ENCODE measurements around the gene RAB3IL1.

DNA sequence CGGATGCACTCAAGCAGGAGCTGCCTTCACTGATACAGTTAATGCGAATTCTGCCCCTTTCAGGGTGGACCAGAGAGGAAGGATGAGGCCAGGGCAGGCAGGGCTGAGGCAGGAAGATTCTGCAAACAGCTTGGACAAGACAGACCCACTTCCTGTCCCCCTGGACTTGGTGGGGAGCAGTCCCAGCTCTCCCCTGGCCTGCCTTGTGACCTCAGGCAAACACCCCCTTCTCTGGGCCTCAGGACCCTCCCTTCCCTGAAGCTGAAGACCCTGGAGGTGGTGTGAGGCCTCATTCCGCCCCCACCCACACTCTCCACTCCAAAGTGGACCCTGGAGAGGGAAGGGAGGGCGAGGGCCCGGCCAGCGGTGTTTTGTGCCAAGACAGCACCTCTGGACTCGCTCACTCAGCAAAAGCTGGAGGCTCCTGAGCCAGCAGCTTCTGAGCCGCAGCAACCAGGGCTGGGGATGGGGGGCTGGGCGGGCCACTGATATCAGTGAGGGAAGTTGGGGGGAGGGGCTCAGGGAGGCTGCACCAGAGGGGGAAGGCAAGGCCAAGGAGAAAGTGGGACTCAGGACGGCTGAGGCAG is 8.5 kb downstream of the RAB3IL1 start:
- TF ChIP-seq, protein P1, sequence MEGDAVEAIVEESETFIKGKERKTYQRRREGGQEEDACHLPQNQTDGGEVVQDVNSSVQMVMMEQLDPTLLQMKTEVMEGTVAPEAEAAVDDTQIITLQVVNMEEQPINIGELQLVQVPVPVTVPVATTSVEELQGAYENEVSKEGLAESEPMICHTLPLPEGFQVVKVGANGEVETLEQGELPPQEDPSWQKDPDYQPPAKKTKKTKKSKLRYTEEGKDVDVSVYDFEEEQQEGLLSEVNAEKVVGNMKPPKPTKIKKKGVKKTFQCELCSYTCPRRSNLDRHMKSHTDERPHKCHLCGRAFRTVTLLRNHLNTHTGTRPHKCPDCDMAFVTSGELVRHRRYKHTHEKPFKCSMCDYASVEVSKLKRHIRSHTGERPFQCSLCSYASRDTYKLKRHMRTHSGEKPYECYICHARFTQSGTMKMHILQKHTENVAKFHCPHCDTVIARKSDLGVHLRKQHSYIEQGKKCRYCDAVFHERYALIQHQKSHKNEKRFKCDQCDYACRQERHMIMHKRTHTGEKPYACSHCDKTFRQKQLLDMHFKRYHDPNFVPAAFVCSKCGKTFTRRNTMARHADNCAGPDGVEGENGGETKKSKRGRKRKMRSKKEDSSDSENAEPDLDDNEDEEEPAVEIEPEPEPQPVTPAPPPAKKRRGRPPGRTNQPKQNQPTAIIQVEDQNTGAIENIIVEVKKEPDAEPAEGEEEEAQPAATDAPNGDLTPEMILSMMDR (IDR thresholded peaks at IDR 0.05; ENCODE audit: low read depth, low read length), result no peak
- TF ChIP-seq EZH2phosphoT487 (IDR thresholded peaks at IDR 0.05; ENCODE audit: low read depth), result no peak

All from OCI-LY3 (cell line).